Tracheal epithelial cell (primary cell): ENCODE results near the gene SULT2B1. TPM values are rescaled to one million over a fixed set of nuclear protein-coding genes. Genes with fewer than 3 reads are reported as not detected.

Experiments used
- total RNA-seq: library from RNA; depleted of rRNA; stranded (reverse); fragments of >200 nt; gene quantifications from 2 replicates; pipeline ENCODE4 v1.2.1, GENCODE V29; 2014

The SULT2B1 gene
- 4.3 and 8.7 TPM in 2 replicates for total RNA-seq

DNA sequence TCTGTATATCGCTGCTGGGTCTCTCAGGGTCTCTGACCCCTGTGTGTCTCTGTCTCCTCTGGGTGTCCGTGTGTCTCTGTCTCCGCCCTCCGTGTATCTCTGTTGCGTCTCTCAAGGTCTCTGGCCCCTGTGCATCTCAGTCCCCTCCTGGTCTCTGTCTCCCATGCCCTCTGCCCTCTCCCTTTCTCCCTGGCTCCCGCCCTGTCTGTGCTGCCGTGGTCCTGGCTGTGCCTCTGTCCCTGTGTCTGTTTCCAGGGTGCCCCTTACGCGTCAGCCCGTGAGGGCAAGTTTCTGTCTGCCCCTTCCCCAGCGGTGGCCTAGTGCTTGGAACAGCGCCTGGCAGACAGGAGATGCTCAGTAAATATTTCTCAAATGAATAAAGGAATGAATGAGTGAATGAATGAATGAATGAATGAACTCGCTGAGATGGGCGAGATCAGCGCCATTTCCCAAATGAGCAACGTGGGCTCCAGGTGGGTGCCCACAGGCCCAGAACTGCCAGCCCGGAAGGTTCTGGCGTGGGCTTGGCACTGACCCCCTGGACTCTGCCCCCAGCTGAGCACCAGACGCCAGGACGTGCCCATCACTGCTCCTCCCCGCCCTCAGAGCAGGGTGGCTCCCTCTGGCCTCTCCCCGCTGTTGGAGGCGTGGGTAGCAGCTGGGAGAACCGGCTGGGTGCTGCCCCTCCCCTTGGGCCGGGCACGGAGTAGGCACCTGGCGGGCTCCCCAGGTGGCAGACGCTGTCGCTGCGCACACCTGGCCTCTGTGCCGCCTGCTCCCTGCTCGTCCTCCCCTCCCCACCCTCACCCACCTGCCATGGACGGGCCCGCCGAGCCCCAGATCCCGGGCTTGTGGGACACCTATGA, at the start of gene SULT2B1:
SULT2B1 (plus strand) TSS at position 736 of the 866 bp plus-strand sequence; CDS start at position 817, 81 bp downstream.

DNA sequence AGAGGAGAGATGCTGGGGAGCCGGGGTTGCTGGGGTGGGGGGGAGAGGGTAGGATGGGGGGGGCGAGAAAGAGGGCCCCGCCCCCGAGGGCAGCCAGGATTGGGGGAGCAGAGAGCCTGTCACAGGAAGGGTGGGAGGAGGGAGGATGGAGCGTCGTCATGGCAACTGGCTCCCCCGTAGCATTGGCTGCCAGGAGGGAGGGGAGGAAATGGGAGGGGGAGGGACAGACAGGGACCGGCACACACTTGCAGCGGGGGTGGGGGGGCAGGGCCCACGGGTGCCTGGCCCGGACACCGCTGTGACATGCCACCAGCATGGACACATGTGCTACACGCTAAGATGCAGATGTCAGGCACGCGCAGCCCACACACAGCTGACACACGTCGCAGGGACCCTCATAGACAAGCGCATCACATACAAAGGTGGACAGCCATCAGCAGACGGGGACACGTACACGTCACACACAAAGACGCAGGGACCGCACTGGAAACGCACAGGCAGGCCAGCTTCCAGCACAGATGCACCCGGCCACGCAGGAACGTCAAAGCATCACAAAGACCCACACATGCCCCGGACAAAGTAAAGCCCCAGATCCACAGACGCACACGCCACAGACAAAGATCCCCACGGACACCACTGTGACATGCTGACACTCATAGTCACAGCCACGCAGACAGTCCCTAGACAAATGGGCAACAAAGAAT, 40.0 kb upstream of the SULT2B1 start, which contains the start of gene LMTK3:
LMTK3 (minus strand) TSS at position 36 of the 704 bp plus-strand sequence. CDS start 259 bp downstream, outside the sequence.

DNA sequence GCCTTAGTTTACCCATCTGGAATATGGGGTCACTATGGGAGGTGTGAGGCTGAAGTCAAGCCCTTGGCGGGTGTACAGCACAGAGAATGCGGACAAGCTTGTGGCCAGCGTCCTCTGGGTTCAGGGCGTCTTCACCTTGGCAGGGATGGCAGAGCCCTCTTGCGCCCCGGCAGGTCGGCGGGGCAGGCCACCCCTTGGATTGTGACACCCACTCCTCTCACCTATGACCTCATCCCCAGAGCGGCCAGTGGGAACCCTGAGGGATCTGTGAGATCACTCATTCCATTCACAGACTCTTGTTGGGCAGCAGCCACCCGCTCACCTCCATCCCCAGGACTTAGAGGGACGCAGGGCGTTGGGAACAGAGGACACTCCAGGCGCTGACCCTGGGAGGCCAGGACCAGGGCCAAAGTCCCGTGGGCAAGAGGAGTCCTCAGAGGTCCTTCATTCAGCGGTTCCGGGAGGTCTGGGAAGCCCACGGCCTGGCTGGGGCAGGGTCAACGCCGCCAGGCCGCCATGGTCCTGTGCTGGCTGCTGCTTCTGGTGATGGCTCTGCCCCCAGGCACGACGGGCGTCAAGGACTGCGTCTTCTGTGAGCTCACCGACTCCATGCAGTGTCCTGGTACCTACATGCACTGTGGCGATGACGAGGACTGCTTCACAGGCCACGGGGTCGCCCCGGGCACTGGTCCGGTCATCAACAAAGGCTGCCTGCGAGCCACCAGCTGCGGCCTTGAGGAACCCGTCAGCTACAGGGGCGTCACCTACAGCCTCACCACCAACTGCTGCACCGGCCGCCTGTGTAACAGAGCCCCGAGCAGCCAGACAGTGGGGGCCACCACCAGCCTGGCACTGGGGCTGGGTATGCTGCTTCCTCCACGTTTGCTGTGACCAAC, 54.7 kb downstream of the SULT2B1 start, which contains the start of gene SPACA4:
SPACA4 (plus strand) TSS at position 280 of the 896 bp plus-strand sequence; CDS start at position 517, 237 bp downstream.

DNA sequence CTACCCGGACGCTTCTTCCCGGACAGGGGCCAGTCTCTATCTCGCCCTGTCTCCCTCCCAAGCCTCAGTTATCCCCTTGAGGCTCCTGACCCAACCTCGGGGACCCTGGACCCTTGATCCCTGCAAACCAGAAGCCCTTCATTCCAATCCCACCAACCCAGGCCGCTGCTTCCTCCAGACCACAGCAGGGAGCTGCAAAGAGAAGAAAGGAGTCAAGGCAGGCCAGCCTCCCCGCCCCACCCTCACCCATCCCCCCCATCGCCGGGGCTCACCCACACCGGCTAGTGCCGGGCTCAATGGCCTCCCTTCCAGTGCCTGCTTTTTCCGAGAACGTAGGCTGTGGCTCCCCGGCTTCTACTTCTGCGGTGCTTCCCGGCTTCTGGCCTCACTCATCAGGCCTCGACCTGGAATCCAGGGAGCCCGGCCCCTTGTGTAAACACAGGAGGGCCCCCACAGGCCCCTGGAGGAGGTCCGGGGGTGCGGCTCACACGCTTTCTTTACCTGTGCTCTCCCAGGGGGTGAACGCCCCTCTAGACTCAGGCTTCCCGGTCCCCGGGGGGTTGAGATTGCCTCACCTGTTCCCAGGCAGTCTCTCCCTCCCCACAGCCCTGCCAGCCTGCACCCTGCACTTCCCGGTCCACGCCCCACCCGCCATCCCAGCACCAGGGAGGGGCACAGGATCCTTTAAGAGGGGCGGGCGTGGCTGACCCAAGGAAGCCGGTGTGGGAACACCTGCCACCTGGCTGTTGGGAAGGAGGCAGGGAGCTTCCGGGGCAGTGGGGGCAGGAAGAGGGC, 62.7 kb downstream of the SULT2B1 start, which contains the start of gene FAM83E:
FAM83E (minus strand) TSS at position 641 of the 795 bp plus-strand sequence. CDS start 1,704 bp downstream, outside the sequence.

DNA sequence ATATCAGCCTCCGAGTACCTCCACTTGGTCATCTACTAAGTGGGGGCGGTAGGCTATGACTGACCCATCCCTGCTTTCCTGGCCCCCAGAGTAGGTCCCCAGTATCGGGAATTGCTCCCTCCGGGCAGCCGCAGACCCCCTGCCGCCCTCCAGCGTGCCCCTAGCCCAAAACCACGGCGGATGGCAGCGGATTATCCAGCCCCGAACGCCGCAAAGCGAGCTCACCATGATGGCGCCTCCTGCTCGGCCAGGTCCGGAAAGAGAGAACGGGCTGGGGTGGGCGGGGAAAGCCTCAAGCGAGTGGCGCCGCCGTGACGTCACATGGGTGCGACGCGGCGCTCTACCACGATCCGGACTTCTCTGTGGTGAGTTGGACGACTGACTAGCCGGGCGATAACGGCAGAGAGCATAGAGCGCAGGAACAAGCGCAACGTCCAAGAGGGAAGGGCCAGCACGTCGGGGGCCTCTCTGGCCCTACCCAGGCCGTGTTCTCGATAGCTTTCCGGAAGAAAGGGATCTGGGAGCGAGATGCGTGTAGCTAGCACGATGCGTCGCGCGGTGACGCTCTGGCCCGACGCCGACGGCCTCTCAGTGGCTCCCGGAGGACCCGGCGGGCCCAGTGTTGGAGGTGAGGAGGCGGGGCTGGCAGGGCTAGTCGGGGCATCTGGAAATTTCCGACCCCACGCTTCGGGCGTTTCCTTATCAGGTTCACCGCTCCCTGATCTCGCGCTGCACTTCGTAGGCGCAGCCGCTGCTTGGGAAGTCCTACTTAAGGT, 67.1 kb downstream of the SULT2B1 start, which contains the start of the genes RPL18 and SPHK2:
RPL18 (minus strand) TSS at position 263 of the 776 bp plus-strand sequence; CDS start at position 228, 35 bp downstream.
SPHK2 (plus strand) TSS at position 591 of the 776 bp plus-strand sequence. CDS start 1,009 bp downstream, outside the sequence.

DNA sequence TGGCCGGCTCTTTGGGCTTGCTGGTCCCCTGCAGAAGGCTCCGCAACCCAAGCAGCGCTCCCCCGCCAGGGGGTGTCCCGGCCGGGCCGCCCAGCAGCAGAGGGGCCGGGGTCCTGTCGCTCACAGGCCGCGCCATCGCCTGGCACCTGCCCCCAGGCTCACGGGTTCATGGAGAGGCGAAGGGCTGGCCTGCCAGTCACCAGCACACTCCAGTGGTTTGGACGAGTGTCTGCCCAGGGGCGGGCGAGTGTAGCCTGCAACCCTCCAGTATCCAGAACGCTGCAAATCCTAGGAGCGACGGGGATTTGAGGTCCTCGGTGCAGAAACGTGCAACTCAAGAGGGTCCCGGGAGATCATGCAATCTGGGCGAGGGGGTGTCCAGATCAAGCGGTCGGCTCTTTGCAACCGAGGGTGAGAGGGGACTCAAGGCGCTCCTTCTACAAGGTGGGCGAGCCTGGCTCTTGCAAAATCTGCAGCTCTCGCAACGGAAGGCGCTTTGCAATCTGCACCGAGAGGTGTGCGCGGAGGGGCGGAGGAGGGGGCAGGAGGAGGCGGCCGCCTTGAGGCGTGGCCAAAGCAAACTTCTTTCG, 85.0 kb downstream of the SULT2B1 start, which contains the start of gene DBP:
DBP (minus strand) TSS at position 521 of the 590 bp plus-strand sequence; CDS start at position 136, 385 bp downstream.

DNA sequence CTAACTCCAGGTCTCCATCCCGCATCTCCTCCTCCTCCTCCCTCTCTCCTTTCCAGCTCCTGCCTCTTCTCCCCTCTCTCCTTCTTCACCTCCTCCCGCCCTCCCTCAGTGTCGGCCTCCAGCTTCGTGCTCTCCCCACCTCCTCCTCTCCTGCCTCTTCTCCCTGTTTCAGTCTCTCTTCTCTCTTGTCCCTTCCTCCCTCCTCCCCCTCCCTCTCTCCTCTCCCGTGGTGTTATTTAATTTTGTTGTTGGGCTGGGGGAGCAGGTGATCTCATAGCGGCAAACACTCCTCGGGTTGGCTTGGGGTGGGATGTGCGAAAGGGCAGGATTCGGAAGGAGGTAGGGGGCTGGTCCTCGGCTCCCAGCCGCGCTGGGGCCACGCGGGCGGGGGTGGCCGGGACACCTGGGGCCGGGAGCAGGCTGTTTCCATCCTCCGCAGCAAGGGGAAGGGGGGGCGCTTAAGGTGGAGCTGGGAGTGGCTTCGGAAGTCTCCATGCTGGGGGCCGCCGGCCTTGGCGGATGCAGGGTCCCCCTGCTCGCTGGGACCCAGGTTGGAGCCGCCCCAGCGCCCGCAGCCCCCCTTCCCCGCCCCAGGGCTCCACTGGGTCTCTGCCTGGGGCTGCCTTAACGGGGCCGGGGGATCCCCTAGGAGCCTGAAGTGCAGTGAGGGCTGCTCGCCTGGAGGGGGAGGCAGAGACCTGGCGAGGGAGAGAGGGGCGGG, 94.2 kb downstream of the SULT2B1 start, which contains the start of gene CA11:
CA11 (minus strand) TSS at position 187 of the 721 bp plus-strand sequence. CDS start 555 bp downstream, outside the sequence.

Other genes with a start within 250 kb of the SULT2B1 start
- 2.8 and 30.6 TPM in 2 replicates for gene EMP3, start 226.6 kb upstream of the SULT2B1 start, total RNA-seq
- 2.2 and 2.6 TPM in 2 replicates for gene TMEM143, start 188.2 kb upstream of the SULT2B1 start, total RNA-seq
- not detected in 2 replicates for gene SYNGR4, start 187.8 kb upstream of the SULT2B1 start, total RNA-seq
- gene KDELR1, start 160.6 kb upstream of the SULT2B1 start, total RNA-seq = 46.5 and 49.0 TPM in 2 replicates
- under 0.01 and 0.24 TPM in 2 replicates for gene GRIN2D, start 158.5 kb upstream of the SULT2B1 start, total RNA-seq
- gene GRWD1, start 106.2 kb upstream of the SULT2B1 start, total RNA-seq = 32.4 and 48.0 TPM in 2 replicates
- gene KCNJ14, start 96.6 kb upstream of the SULT2B1 start, total RNA-seq = 0.48 and 1.3 TPM in 2 replicates
- 11.3 and 35.7 TPM in 2 replicates for gene CYTH2, start 82.8 kb upstream of the SULT2B1 start, total RNA-seq
- gene LMTK3, start 40.3 kb upstream of the SULT2B1 start, total RNA-seq = 1.7 and 3.1 TPM in 2 replicates
- 0.21 TPM in 1 of 2 replicates, not detected in the other for gene SPACA4, start 54.6 kb downstream of the SULT2B1 start, total RNA-seq
- 17.3 and 23.9 TPM in 2 replicates for gene FAM83E, start 62.9 kb downstream of the SULT2B1 start, total RNA-seq
- 2,579 and 4,716 TPM in 2 replicates for gene RPL18, start 67.0 kb downstream of the SULT2B1 start, total RNA-seq
- 6.0 and 6.3 TPM in 2 replicates for gene SPHK2, start 67.3 kb downstream of the SULT2B1 start, total RNA-seq
- gene DBP, start 85.2 kb downstream of the SULT2B1 start, total RNA-seq = 2.6 and 4.6 TPM in 2 replicates
- 1.5 and 3.1 TPM in 2 replicates for gene CA11, start 94.0 kb downstream of the SULT2B1 start, total RNA-seq
- 0.24 and 0.43 TPM in 2 replicates for gene NTN5, start 120.8 kb downstream of the SULT2B1 start, total RNA-seq
- gene FUT2, start 143.8 kb downstream of the SULT2B1 start, total RNA-seq = 6.0 and 7.7 TPM in 2 replicates
- 0.48 TPM in 1 of 2 replicates, not detected in the other for gene MAMSTR, start 167.6 kb downstream of the SULT2B1 start, total RNA-seq
- gene RASIP1, start 188.4 kb downstream of the SULT2B1 start, total RNA-seq = 2.9 and 3.2 TPM in 2 replicates
- gene IZUMO1, start 194.7 kb downstream of the SULT2B1 start, total RNA-seq = not detected in 2 replicates
- 11.9 and 14.9 TPM in 2 replicates for gene FUT1, start 200.5 kb downstream of the SULT2B1 start, total RNA-seq
- gene FGF21, start 203.4 kb downstream of the SULT2B1 start, total RNA-seq = not detected in 2 replicates